Activated CD4-positive, alpha-beta T cell treated with anti-CD3 and anti-CD28 coated beads, Interleukin-2, Interleukin-4, amounts not matched to agents 100 ng/mL and 50 ng/mL, durations not matched to agents 16 hours and 8 hours (primary cell): ENCODE measurements around the gene CD163.
A peak's percentile ranks its signal among the peaks of the same experiment; 100 is the strongest.
"Not testable (repeated sequence)": the region's sequence is repeated elsewhere in the genome, so short reads cannot be mapped to it uniquely, and the experiment has no call there.

Source experiments
- DNase-seq: peaks from one replicate; pipeline ENCODE4 v3.0.0-alpha.2; 2020; ENCODE audit warnings: low spot score

The CD163 gene

GRCh38 chr12:7503686-7504415 lies at the start of gene CD163:
CD163 (minus strand) TSS chr12:7503777; CDS start chr12:7503690, 87 bp downstream.
- DNase-seq: no peak

- DNase-seq: no peak
Measured at GRCh38 chr12:7542813-7543212, 39.2 kb upstream of the CD163 start.

GRCh38 chr12:7542046-7542445 lies 38.5 kb upstream of the CD163 start:
- DNase-seq: no peak

- DNase-seq: no peak
Measured at GRCh38 chr12:7514416-7514815, 10.8 kb upstream of the CD163 start.

- no peak for DNase-seq
Measured at GRCh38 chr12:7512553-7512952, 9.0 kb upstream of the CD163 start.

GRCh38 chr12:7509793-7510470 lies 6.4 kb upstream of the CD163 start:
- not testable (repeated sequence) for DNase-seq

- DNase-seq: no peak
Measured at GRCh38 chr12:7502612-7503011, 965 bp downstream of the CD163 start.

- no peak for DNase-seq
Measured at GRCh38 chr12:7501031-7501588, 2.5 kb downstream of the CD163 start.

GRCh38 chr12:7499636-7500035 lies 3.9 kb downstream of the CD163 start:
- DNase-seq: no peak

- DNase-seq: no peak
Measured at GRCh38 chr12:7498809-7499208, 4.8 kb downstream of the CD163 start.

GRCh38 chr12:7497661-7498060 lies 5.9 kb downstream of the CD163 start:
- no peak for DNase-seq

GRCh38 chr12:7496451-7496850 lies 7.1 kb downstream of the CD163 start:
- DNase-seq: no peak

- DNase-seq: no peak
Measured at GRCh38 chr12:7495136-7495535, 8.4 kb downstream of the CD163 start.

- no peak for DNase-seq
Measured at GRCh38 chr12:7493006-7493405, 10.6 kb downstream of the CD163 start.

- DNase-seq: no peak
Measured at GRCh38 chr12:7486512-7486911, 17.1 kb downstream of the CD163 start.

GRCh38 chr12:7485095-7485494 lies 18.5 kb downstream of the CD163 start:
- DNase-seq: no peak

- DNase-seq: no peak
Measured at GRCh38 chr12:7483343-7483742, 20.2 kb downstream of the CD163 start.

- no peak for DNase-seq
Measured at GRCh38 chr12:7479771-7480170, 23.8 kb downstream of the CD163 start.

- no peak for DNase-seq
Measured at GRCh38 chr12:7472060-7472459, 31.5 kb downstream of the CD163 start.

GRCh38 chr12:7460375-7461259 lies 43.0 kb downstream of the CD163 start:
- peak; percentile 59 for DNase-seq

GRCh38 chr12:7459973-7460372 lies 43.6 kb downstream of the CD163 start:
- no peak for DNase-seq

GRCh38 chr12:7451756-7452155 lies 51.8 kb downstream of the CD163 start:
- no peak for DNase-seq
